Endodermal cell (in vitro differentiated cells): ENCODE data around the gene MPHOSPH10. TPM values are rescaled to one million over a fixed set of nuclear protein-coding genes. Genes with fewer than 3 reads are reported as not detected.
"Not testable (repeated sequence)": the region's sequence is repeated elsewhere in the genome, so short reads cannot be mapped to it uniquely, and the experiment has no call there.

Experiments
- DNase-seq: peaks from one replicate; pipeline ENCODE4 v3.0.0-alpha.2; 2017
- H3K27ac ChIP-seq: 2 replicates; pipeline ENCODE4 v1.5.1; 2013; ENCODE audit warnings: mild to moderate bottlenecking, low read depth, low read length, moderate library complexity
- H3K27me3 ChIP-seq: 2 replicates; pipeline ENCODE4 v1.6.1; 2013; ENCODE audit warnings: mild to moderate bottlenecking, low read length, moderate library complexity; ENCODE audit not compliant: insufficient read depth, control insufficient read depth, poor library complexity, severe bottlenecking
- H3K36me3 ChIP-seq: 2 replicates; pipeline ENCODE4 v1.7.0; 2013; ENCODE audit warnings: mild to moderate bottlenecking, low read length, moderate library complexity; ENCODE audit not compliant: control insufficient read depth, insufficient read depth
- H3K4me1 ChIP-seq: one replicate; pipeline ENCODE4 v1.7.0; 2013; ENCODE audit warnings: low read length; ENCODE audit not compliant: control insufficient read depth, insufficient read depth
- H3K4me3 ChIP-seq: 2 replicates; pipeline ENCODE4 v1.5.1; 2013; ENCODE audit warnings: mild to moderate bottlenecking, low read length, moderate library complexity
- H3K9ac ChIP-seq: 2 replicates; pipeline ENCODE4 v1.6.1; 2013; ENCODE audit warnings: mild to moderate bottlenecking, low read length, moderate library complexity; ENCODE audit not compliant: poor library complexity, severe bottlenecking; ENCODE audit errors: extremely low read depth
- H3K9me3 ChIP-seq: 2 replicates; pipeline ENCODE4 v1.6.1; 2013; ENCODE audit warnings: mild to moderate bottlenecking, low read length, moderate library complexity; ENCODE audit not compliant: control insufficient read depth
- H3K27ac Mint-ChIP-seq: 2 replicates; pipeline ENCODE4 v1.8.0; 2020; ENCODE audit warnings: mixed read lengths
- H3K27me3 Mint-ChIP-seq: 2 replicates; pipeline ENCODE4 v1.8.0; 2021; ENCODE audit warnings: mild to moderate bottlenecking, mixed read lengths; ENCODE audit not compliant: insufficient read depth
- H3K36me3 Mint-ChIP-seq: 2 replicates; pipeline ENCODE4 v1.8.0; 2020; ENCODE audit warnings: low read depth, mixed read lengths
- H3K4me1 Mint-ChIP-seq: 2 replicates; pipeline ENCODE4 v1.8.0; 2020; ENCODE audit warnings: mixed read lengths
- H3K4me3 Mint-ChIP-seq: 2 replicates; pipeline ENCODE4 v1.8.0; 2020; ENCODE audit warnings: mild to moderate bottlenecking, moderate library complexity, mixed read lengths
- H3K9me3 Mint-ChIP-seq: 2 replicates; pipeline ENCODE4 v1.8.0; 2020; ENCODE audit warnings: mild to moderate bottlenecking, mixed read lengths
- CTCF ChIP-seq: fragments of 200-600 bp; sonication (generic); conservative IDR thresholded peaks from 2 replicates; pipeline ENCODE4 v1.5.0; 2021; ENCODE audit warnings: antibody characterized with exemption, mild to moderate bottlenecking
- WGBS, 2 experiments: methylation state at CpG; one replicate each; pipeline versions ENCODE4 v1.1.5 to v1.1.7; 2013; ENCODE audit warnings: missing lambda C conversion rate in 2 of 2, mixed read lengths in 1 of 2; ENCODE audit not compliant: insufficient coverage in 1 of 2, insufficient read length in 1 of 2; 5-methylcytosine and 5-hydroxymethylcytosine counted together
- total RNA-seq, 2 donors: library from RNA; stranded (reverse); fragmentation: NEBNext Ultra II Directional in 1 of 2; extraction: Animal tissue kit (Norgen Biotek cat#: 25700) in 1 of 2; gene quantifications; 2 replicates in 1 of 2; 3 replicates in 1 of 2; pipeline ENCODE4 v1.2.1, GENCODE V29; 2021

Gene MPHOSPH10
- total RNA-seq, 2 donors from 2014 or later = 30.2 to 35.8 TPM

GRCh38 chr2:71103809-71104208 is 26.6 kb upstream of the MPHOSPH10 start:
- peaks cover 1% of the 10 kb centered on the region for H3K36me3 Mint-ChIP-seq
- H3K36me3 ChIP-seq = peaks cover 3% of the 10 kb centered on the region
- peaks cover 11% of the 10 kb centered on the region for H3K9me3 Mint-ChIP-seq
- H3K4me1 Mint-ChIP-seq = peaks cover 20% of the 10 kb centered on the region
- H3K4me3 ChIP-seq = peak overlapping the region; percentile 32
- H3K27ac Mint-ChIP-seq = no peak overlapping the region
- H3K4me1 ChIP-seq = no peaks in the 10 kb centered on the region
- no peak for DNase-seq
- H3K27ac ChIP-seq = no peak overlapping the region
- TF ChIP-seq CTCF = no peak
- 73 to 94% methylated on average over 3 to 5 of the region's 5 CpGs for WGBS, 2 experiments
- H3K27me3 ChIP-seq = no peaks in the 10 kb centered on the region
- H3K9ac ChIP-seq = no peak overlapping the region
- no peaks in the 10 kb centered on the region for H3K27me3 Mint-ChIP-seq
- H3K9me3 ChIP-seq = peaks cover 46% of the 10 kb centered on the region
- no peak overlapping the region for H3K4me3 Mint-ChIP-seq

- H3K4me3 Mint-ChIP-seq, H3K9ac ChIP-seq, H3K4me3 ChIP-seq, H3K4me1 ChIP-seq, DNase-seq, H3K27ac Mint-ChIP-seq, H3K27me3 Mint-ChIP-seq, H3K27ac ChIP-seq, H3K27me3 ChIP-seq: not testable (repeated sequence)
- peaks cover 11% of the 10 kb centered on the region for H3K36me3 Mint-ChIP-seq
- H3K9me3 Mint-ChIP-seq = peaks cover 11% of the 10 kb centered on the region
- WGBS, 2 experiments = 89 to 100% methylated on average over 5 to 6 of the region's 6 CpGs
- peaks cover 21% of the 10 kb centered on the region for H3K36me3 ChIP-seq
- H3K9me3 ChIP-seq = peaks cover 41% of the 10 kb centered on the region
- peaks cover 14% of the 10 kb centered on the region for H3K4me1 Mint-ChIP-seq
- peak; percentile 43 for TF ChIP-seq CTCF
Measured at GRCh38 chr2:71106463-71106862, 24.0 kb upstream of the MPHOSPH10 start.

GRCh38 chr2:71108091-71108490 is 22.3 kb upstream of the MPHOSPH10 start:
- Histone ChIP-seq H3K4me1 (no peaks in the 10 kb centered on the region), H3K36me3 (peaks cover 26% of the 10 kb centered on the region), H3K4me3 (no peak overlapping the region), H3K9ac (no peak overlapping the region), H3K9me3 (peaks cover 29% of the 10 kb centered on the region), H3K27me3 (no peaks in the 10 kb centered on the region), H3K27ac (no peak overlapping the region)
- no peak for TF ChIP-seq CTCF
- H3K27ac Mint-ChIP-seq = no peak overlapping the region
- peaks cover 7% of the 10 kb centered on the region for H3K4me1 Mint-ChIP-seq
- peaks cover 19% of the 10 kb centered on the region for H3K36me3 Mint-ChIP-seq
- H3K9me3 Mint-ChIP-seq = peaks cover 9% of the 10 kb centered on the region
- WGBS, 2 experiments = 98 to 100% methylated on average over 1 to 2 of the region's 2 CpGs
- no peak for DNase-seq
- H3K4me3 Mint-ChIP-seq = no peak overlapping the region
- no peaks in the 10 kb centered on the region for H3K27me3 Mint-ChIP-seq
